ENCODE results near the gene UBE2J1. TPM values are rescaled to one million over a fixed set of nuclear protein-coding genes. Genes with fewer than 3 reads are reported as not detected.

Gene UBE2J1
- total RNA-seq, 1 donor from 2014 or later: 15.0 TPM

DNA sequence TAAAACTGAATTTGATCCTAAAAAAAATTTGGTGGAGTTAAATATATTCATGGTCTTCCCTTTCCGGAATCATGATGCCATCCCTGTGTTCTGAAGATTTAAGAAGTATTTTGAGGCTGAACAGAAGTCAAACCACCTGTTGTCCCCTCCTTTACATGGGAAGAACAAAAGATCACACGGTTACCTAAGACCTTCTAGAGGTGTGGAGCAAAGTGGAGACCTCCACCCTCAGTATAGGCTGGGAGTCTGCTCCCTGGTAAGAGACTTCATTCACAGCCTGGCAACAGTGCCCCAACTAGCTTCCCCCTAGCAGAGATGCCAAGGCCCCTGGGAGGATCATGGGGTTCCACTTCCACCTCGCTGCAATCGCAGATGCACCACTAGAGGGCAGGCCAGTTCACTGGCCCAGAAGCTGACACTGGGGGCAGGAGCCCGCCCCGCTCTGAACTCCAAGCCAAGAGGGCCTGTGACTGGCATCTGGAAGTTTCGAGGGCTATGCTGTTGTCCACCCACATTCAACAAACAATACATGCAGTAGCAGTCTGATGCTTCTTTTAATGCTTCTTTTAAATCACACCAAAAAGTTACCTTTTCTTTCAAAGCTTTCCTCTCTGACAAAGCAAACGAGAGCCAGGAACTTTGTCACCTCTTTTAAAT is 19.5 kb upstream of the UBE2J1 start:
- intact Hi-C loops (cut with DNase I): loop anchor here (2.0 kb wide), 1 partner anchor 39 kb away; no protein-coding TSS in a partner anchor
- ATAC-seq: peak; percentile 88

DNA sequence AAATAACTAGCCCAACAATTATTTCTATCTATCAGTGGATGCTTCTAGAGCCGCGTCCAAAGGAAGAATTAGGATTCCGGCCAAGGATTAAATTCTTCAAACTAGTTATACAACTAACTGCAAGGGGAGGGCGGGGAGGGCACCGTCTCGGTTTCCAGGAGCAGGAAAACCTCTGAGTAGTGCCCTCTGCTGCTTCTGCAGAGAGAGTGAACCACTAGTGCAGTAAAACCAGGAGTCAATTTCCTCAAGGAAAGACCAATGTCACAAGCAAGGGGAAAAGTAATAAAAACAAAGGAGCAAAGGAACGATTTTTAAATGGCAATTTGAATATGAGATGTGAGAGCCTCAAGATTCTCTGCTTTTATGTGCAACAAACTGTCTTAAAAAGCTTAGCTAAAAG is 16.5 kb upstream of the UBE2J1 start:
- intact Hi-C loops (cut with DNase I): loop anchor here (1.0 to 5.0 kb wide), 2 partner anchors 57 to 387 kb away; no protein-coding TSS in a partner anchor
- ATAC-seq (peak; percentile 77), DNase-seq (ENCODE audit: missing footprints) (peak; percentile 70)

More for the DNA sequence above, 19.5 kb upstream of the UBE2J1 start:
- DNase-seq (ENCODE audit: missing footprints): peak; percentile 90

DNA sequence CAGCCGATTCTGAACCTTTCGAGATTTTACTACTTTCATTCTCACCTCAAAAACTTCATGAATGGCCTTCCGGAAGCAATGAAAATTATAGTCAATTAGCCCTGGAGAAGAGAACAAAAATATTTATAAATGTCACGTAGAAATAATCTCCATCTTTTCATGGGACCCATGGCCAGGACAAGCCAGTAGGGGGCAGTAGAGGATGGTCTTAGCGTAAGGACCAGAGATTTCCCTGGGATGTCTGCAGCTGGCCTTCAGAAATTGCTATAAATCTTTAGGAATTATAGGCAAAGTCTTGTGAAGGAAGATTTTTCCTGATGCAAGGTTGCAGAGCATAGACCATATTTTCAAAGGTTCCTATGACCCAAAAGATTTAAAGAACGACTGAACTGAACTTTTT is 15.6 kb upstream of the UBE2J1 start:
- intact Hi-C loops (cut with DNase I): loop anchor here (1.0 to 5.0 kb wide), 2 partner anchors 56 to 386 kb away; no protein-coding TSS in a partner anchor
- DNase-seq (ENCODE audit: missing footprints) (no peak), ATAC-seq (peak; percentile 51)

DNA sequence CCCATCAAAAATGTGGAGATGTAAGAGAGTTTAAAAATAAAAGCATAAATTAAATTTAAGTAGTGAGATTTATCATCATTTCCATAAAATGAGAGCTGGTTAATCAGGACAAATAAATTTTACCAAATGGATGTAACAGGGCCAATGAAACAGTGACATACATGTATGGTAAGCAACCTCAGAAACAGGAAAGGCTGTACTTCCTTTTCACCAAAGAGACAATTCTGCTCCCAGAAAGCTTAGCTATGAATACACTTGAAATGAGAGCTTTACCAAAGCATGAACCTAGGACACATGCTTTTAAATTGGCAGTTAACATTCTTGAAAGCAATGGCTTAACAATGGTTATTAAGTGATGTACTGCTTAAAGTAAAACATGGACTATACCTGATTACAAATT is 12.1 kb upstream of the UBE2J1 start:
- no peak for ATAC-seq
- DNase-seq (ENCODE audit: missing footprints): no peak
- intact Hi-C loops (cut with DNase I): no loop called here

DNA sequence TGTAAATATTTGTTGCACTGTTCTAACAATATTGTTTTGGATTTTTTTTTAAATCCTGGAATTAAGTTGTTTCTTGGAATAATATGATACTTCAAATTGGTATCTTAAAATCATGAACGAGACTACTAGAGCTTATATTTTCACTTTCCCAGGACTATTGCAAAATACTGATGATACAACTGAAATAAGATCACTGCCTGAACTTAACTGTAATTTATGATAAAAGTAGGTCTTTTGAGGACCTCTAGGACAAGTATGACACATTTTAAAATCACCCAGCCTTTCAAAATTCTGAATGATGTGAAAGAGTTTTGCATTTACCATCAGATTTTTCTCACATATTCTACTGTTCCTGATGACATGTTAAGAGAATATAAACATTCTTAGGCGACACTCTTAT is 8.6 kb upstream of the UBE2J1 start:
- intact Hi-C loops (cut with DNase I): no loop called here
- no peak for DNase-seq (ENCODE audit: missing footprints)

DNA sequence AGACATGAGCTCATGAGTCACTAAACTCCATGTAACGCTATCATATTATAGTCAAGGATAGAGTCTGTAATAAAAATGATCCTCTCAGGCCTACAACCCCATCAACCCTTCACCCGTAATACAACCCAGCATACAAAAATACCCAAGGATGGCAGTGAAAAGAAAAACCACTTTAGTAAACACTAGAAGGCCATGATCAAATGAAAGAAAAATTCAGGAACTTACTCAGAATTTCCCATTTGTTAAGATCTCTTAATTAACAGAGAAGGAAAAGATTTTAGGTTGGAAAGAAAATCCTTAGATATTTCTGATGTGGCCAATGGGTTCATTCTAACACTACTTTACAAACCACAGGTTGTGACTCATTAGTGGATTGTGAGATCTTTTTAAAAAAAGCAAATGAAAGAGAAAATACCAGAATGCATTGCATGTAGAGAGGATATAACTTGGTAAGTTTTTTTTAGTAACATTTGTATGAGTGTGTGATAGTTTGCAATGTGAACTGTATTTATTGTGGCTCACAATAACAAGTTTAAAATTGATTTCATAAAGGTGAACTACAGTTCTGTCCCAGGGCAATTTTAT is 8.0 kb upstream of the UBE2J1 start:
- intact Hi-C loops (cut with DNase I): no loop called here
- no peak for DNase-seq (ENCODE audit: missing footprints)
- ATAC-seq: no peak

More for the DNA sequence above, 8.6 kb upstream of the UBE2J1 start:
- ATAC-seq: no peak

DNA sequence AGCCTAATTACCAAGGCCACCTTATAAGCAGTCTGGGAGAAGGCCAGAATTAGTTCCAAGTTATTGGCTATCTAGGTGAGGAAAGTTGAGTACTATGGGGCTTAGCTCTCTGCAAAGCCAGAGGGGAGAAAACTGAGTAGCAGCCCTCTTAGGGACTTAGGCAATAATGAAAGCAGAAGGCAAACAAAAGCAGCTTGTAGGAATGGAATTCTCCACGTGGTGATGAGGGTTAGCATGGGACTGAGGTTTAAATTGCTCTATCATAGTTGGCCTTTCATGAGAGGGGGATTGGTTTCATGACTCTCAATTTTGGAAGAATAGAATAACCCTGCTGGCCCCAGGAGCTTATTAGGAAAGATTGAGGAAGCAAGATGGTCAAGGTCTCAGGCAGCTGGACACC is 7.0 kb upstream of the UBE2J1 start:
- ATAC-seq (no peak), DNase-seq (ENCODE audit: missing footprints) (no peak)
- intact Hi-C loops (cut with DNase I): loop anchor here (10.0 kb wide), 2 partner anchors 245 to 395 kb away; partner anchors contain the start of genes RNGTT and SRSF12

DNA sequence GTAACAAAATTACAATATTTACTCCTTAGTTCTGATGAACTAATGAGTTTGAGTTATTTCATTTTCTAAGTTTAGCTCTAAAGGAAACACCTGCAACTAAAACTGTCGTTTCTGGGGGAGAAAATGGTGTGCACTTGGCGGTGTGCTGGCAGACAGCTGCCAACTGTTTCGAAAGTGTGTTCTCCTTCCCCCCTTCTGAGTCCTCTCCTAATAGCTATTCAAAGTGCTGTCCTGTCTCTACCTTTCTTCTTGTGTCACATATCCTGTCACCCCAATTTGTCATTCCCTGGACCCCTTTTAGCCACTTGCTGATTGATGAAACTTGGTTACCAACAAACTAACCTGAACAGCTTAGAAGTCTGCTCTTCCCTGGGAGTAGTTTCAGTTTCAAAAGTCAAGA is 4.9 kb upstream of the UBE2J1 start:
- DNase-seq (ENCODE audit: missing footprints): no peak
- no peak for ATAC-seq
- intact Hi-C loops (cut with DNase I): loop anchor here (10.0 kb wide), 2 partner anchors 243 to 393 kb away; partner anchors contain the start of genes RNGTT and SRSF12

DNA sequence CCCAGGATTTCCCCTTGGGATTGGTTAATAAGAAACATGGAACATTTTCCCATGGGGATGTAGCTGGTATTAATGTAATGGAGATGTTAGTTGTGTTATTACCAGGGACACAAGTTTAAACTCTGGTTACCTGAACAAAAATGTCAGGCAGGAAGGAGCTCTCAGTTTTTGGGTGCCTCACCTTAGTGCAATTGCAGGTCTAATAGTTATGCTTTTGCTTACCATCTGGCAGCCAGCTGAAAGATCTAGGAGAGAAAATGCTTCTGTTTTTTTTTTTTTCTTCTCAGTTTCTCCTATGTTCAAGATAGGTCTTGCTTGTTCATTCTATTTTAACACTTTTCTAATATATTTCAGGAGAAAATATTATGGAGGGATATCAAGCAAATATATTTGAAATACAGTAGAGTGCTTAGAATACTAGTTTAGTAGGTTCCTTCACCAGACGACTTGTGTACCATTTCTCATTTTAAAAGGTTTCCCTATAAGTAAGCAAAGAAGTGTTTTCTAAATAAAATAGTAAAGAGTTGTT is 4.2 kb upstream of the UBE2J1 start:
- DNase-seq (ENCODE audit: missing footprints) (no peak), ATAC-seq (no peak)
- intact Hi-C loops (cut with DNase I): loop anchor here (10.0 kb wide), 2 partner anchors 242 to 392 kb away; partner anchors contain the start of genes RNGTT and SRSF12

DNA sequence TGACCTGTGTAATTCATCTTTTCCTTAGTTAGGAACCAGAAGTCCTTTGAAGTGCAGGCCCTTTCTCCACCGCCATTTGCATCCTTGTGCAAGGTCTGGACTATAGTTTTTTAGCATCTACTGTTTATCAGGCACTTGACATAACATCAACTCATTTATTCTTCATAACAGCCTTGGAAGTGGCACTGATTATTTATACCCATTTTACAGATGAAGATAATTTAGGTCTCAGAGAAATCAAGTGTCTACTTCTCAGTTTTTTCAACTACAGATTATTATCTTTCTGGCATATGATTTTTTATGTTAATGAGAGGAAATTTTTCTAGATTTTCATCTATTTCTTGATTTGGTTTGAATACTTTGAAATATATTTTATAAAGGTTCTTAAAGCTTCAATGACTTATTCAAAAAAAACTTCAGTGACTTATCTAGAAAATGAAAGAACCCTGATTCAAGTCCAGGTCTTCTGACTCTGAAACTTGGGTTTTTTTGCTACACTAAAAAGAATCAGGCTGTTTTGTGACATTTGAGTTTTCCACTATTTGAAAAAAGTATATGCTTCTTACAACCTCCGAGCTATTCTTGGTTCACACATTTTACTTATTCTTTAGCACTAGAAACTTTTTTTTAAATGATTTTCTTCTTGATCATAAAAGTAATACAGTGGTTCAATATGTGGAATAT is 3.1 kb upstream of the UBE2J1 start:
- DNase-seq (ENCODE audit: missing footprints): no peak
- ATAC-seq: no peak
- intact Hi-C loops (cut with DNase I): loop anchor here (10.0 kb wide), 2 partner anchors 241 to 391 kb away; partner anchors contain the start of genes RNGTT and SRSF12

DNA sequence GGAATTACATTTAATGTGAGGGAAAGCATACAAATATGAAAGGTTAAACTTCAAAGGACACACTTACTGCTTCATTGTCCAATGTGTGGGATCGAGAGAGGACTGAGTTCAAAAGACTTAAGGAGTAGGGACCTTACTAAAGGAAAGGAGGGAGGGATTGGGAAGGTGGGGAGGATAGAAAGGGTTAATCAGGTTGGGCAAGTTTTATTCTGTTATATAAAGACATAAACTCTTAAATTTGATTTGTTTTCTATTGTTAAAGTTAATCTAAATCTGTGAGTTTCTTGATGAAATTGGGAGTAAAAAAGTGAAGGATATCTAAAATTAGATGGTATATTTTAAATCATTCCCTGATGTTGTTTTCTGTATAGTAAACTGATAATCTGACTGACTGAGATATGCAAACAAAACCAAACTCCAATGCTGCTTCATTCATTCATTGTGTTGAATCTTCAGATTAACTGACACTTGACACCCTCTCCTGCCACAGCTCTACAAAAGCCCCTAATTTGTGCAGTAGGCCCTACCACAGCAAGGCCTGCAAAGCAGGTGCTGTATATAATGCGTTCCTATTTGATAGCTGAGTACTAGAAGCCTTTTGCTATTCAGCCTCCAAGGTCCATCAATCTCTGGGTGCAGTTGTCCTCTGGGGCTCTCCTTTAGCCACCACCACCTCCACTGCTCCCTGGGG is 1.3 kb upstream of the UBE2J1 start:
- intact Hi-C loops (cut with DNase I): loop anchor here (2.0 to 10.0 kb wide), 3 partner anchors 41 to 389 kb away; partner anchors contain the start of genes RNGTT and SRSF12
- DNase-seq (ENCODE audit: missing footprints) (no peak), ATAC-seq (no peak)

DNA sequence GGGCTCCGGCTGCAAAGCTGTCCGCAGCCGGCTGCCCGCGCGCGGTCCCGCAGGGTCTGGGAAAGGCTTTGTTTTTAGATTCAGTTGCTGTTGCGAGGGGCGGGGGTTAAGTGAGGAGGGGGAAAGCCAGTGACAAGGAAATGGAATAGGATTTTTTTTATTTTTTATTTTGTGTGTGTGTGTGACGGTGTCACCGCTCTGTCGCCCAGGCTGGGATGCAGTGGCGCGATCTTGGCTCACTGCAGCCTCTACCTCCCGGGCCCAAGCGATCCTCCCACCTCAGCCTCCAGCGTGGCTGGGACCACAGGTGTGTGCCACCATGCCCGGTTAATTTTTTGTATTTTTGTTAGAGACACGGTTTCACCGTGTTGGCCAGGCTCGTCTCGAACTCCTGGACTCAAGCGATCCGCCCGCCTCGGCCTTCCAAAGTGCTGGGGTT is 615 bp upstream of the UBE2J1 start:
- intact Hi-C loops (cut with DNase I): loop anchor here (2.0 to 10.0 kb wide), 3 partner anchors 40 to 388 kb away; partner anchors contain the start of genes RNGTT and SRSF12
- no peak for ATAC-seq
- DNase-seq (ENCODE audit: missing footprints): peak; percentile 77

DNA sequence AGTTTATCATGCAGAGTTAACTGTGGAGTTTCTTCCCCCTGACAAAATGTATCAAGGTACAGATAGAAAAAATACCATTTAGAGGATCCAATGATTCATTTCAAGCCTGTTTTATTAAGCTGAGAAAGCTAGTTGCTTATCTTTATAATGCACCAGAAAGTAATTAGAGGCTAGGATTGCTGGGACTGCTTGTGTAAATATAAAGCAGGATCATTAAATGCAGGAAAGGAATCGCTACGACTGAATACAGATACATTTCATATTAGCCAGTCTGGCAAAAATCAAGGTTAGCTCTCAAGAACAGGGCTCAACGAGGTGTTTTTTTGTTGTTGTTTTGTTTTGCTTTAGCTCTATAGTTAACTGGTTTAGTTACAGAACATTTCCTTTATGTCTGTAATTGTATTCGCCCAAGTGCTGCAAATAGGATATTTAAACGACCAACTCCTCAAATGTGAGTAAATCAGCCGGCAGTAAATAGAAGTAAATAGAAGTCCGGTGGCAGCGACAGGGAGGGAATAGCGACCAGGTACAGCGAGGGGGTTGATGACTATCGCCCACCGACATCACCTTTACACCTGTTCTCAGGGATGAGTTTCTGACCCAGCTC is 748 bp downstream of the UBE2J1 start:
- intact Hi-C loops (cut with DNase I): loop anchor here (2.0 to 10.0 kb wide), 3 partner anchors 39 to 387 kb away; partner anchors contain the start of genes RNGTT and SRSF12
- no peak for DNase-seq (ENCODE audit: missing footprints)
- no peak for ATAC-seq

DNA sequence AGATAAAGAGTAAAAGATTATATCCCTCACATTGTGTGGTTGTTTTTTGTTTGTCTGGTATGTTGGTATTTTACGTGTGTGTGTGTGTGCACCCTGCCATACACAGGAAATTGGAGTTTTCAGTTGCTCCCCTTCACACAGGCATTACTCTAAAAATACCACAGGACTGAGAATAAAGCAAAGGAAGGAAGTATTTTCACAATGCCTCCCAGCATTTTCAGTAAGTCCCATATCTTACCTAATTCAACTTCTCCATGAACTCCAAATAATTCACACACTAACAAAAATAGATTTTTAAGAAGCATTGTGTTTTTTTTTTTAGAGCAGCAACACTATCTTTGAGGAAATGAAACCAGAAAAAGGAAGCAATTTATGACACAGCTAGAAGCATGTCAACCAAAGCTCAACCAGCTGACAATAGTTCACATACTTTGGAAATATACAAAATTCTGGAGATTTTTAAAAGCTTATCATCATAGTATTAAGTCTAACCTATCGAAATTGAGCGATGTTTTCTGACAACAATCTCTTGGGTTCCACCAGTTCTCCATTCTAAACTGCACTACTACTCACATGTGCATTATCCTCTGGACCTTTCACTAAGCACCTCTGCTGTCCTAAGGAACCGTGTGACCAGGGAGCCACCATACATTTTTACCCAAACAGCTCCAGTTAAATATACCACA is 2.1 kb downstream of the UBE2J1 start:
- no peak for ATAC-seq
- intact Hi-C loops (cut with DNase I): loop anchor here (10.0 kb wide), 2 partner anchors 236 to 386 kb away; partner anchors contain the start of genes RNGTT and SRSF12
- DNase-seq (ENCODE audit: missing footprints): no peak

DNA sequence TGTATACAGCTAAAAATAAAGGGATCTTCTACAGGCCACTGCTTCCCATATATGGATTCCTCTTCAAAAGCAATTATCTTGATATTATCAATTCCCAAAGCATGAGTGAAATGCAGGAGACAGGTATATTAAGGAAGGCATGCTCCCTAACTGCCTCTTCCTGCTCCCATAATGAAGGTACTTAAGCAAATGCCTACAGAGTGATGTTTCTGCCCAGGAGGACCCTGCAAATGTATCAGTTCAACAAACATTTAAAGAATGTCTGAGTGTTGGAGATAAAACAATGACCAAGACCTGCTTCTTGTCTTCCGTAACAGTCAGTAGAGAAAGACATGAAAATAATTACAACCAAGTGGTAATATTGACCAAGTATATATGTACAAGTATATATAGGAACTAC is 4.2 kb downstream of the UBE2J1 start:
- no peak for ATAC-seq
- DNase-seq (ENCODE audit: missing footprints): no peak
- intact Hi-C loops (cut with DNase I): no loop called here

DNA sequence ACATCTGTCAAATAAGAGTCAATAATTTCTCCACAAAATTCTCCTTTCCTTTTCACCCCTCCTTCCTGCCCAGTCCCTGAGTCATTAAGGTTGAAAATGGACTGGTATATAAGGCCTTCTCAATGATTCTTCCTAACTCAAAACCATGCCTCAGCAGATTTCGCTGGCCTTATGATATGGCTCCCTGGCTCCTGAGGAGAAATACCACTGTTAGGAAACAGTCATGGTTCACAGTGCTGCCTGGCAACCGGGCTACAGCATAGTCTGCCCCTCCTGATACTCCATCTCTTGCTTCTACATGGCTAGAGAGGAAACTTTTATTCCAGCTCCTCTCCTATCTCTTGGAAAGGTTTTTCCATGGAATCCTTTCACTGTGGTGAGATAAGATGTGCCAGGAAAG is 4.7 kb downstream of the UBE2J1 start:
- no peak for ATAC-seq
- intact Hi-C loops (cut with DNase I): no loop called here
- no peak for DNase-seq (ENCODE audit: missing footprints)

DNA sequence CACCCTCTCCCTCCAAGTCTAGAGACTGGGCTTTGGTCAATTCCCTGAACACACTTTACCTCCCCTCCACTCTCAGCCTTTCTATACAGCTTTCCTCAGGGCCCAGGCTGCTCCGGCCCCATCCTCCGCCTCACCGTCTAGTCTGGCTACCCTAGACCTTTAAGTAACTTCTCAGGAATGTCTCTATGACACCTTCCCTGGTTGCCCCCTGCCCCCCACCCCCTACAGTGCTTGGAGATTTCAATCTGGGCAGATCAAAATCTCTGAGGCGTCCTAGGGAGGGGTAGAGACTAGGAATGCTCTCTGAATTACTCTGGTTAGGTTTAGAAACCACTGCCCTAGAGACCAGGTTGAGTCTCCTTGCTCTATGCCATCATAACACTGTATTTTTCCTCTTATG is 6.1 kb downstream of the UBE2J1 start:
- intact Hi-C loops (cut with DNase I): no loop called here
- ATAC-seq (no peak), DNase-seq (ENCODE audit: missing footprints) (peak; percentile 30)

Data from Right ventricle myocardium inferior (tissue), 1 donor.